IMR-90 (cell line): ENCODE measurements around the gene STARD3.

ENCODE experiments used
- BHLHE40 ChIP-seq: fragments of 150-350 bp; IDR thresholded peaks from 2 replicates; pipeline ENCODE4 v1.6.1; 2016; ENCODE audit warnings: mild to moderate bottlenecking, low read depth, low read length
- CEBPB ChIP-seq: IDR thresholded peaks from 2 replicates; pipeline ENCODE4 v1.6.1; 2012; ENCODE audit warnings: low read depth, low read length, improper control_type of control experiment
- CHD1 ChIP-seq: IDR thresholded peaks from 2 replicates; pipeline ENCODE4 v1.6.1; 2012; ENCODE audit warnings: low read depth, low read length, improper control_type of control experiment
- CTCF ChIP-seq: conservative IDR thresholded peaks from 2 replicates; pipeline ENCODE4 v1.5.1; 2012; ENCODE audit warnings: mild to moderate bottlenecking, low read depth, low read length, improper control_type of control experiment
- FOS ChIP-seq: fragments of 150-350 bp; IDR thresholded peaks from 2 replicates; pipeline ENCODE4 v1.6.1; 2016; ENCODE audit warnings: low read depth, low read length
- MAFK ChIP-seq: IDR thresholded peaks from 2 replicates; pipeline ENCODE4 v1.6.1; 2012; ENCODE audit warnings: low read depth, low read length, improper control_type of control experiment
- MXI1 ChIP-seq: IDR thresholded peaks from 2 replicates; pipeline ENCODE4 v1.6.1; 2012; ENCODE audit warnings: low read depth, mild to moderate bottlenecking, low read length, moderate library complexity, borderline replicate concordance
- POLR2A ChIP-seq: IDR thresholded peaks from 2 replicates; pipeline ENCODE4 v1.6.1; 2012; ENCODE audit warnings: mild to moderate bottlenecking, low read depth, low read length
- RAD21 ChIP-seq: IDR thresholded peaks from 2 replicates; pipeline ENCODE4 v1.6.1; 2012; ENCODE audit warnings: low read length, improper control_type of control experiment
- RCOR1 ChIP-seq: IDR thresholded peaks from 2 replicates; pipeline ENCODE4 v1.6.1; 2012; ENCODE audit warnings: mild to moderate bottlenecking, low read length, improper control_type of control experiment; ENCODE audit not compliant: insufficient replicate concordance
- RFX5 ChIP-seq: IDR thresholded peaks from 2 replicates; pipeline ENCODE4 v1.8.0; 2012; ENCODE audit warnings: low read depth, mild to moderate bottlenecking, low read length, moderate library complexity
- SMC3 ChIP-seq: fragments of 150-350 bp; IDR thresholded peaks from 2 replicates; pipeline ENCODE4 v1.6.1; 2016; ENCODE audit warnings: low read depth, mild to moderate bottlenecking, antibody characterized with exemption, low read length, moderate library complexity
- TF ChIP-seq, protein P1 (sequence below): fragments of 150-350 bp; IDR thresholded peaks from 2 replicates; pipeline ENCODE4 v1.6.1; 2017; ENCODE audit warnings: mild to moderate bottlenecking, antibody characterized with exemption, low read length, low read depth
- TF ChIP-seq, protein P2 (sequence below): fragments of 150-350 bp; IDR thresholded peaks from 2 replicates; pipeline ENCODE4 v1.6.1; 2016; ENCODE audit warnings: low read depth, mild to moderate bottlenecking, low read length, moderate library complexity, borderline replicate concordance

DNA sequence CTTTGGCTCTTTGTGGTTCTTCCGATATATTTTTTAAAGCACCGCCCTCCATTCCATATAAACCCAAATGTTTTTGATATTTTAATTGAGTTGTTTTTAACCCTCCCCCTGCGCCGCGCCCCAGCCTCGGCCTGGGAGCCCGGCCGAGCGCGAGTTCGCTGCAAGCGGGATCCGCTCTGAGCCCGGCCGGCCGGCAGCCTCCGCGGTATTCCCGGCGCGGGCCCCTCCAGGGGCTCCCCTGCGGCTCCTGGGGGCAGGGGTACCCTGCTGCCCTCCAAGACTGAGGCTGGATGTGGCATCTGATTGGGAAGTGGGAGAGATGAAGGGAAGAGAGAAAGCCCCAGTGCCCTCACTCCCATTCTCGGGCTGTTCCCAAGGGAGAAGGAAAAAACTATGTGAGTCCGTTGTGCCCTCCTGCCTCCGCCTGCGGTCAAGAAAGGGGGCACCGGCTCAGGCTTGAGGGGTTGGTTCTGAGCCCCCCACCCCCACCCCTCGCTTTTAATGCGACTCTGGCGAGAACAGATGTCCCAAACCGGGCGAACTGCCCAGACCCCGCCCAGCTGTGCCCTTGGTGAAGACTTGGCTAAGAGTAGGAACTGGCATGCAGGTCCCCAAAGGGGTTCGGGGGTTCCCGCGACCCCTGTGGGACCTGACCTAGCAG is 37.8 kb upstream of the STARD3 start:
- TF ChIP-seq POLR2A: no peak
- TF ChIP-seq MXI1: no peak
- TF ChIP-seq FOS: no peak
- TF ChIP-seq CTCF: no peak
- TF ChIP-seq RCOR1: no peak
- no peak for TF ChIP-seq BHLHE40
- TF ChIP-seq CEBPB: no peak
- TF ChIP-seq CHD1: no peak
- TF ChIP-seq MAFK: no peak
- TF ChIP-seq RAD21: no peak
- no peak for TF ChIP-seq RFX5
- TF ChIP-seq, protein P1, sequence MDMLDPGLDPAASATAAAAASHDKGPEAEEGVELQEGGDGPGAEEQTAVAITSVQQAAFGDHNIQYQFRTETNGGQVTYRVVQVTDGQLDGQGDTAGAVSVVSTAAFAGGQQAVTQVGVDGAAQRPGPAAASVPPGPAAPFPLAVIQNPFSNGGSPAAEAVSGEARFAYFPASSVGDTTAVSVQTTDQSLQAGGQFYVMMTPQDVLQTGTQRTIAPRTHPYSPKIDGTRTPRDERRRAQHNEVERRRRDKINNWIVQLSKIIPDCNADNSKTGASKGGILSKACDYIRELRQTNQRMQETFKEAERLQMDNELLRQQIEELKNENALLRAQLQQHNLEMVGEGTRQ: no peak
- TF ChIP-seq, protein P2, sequence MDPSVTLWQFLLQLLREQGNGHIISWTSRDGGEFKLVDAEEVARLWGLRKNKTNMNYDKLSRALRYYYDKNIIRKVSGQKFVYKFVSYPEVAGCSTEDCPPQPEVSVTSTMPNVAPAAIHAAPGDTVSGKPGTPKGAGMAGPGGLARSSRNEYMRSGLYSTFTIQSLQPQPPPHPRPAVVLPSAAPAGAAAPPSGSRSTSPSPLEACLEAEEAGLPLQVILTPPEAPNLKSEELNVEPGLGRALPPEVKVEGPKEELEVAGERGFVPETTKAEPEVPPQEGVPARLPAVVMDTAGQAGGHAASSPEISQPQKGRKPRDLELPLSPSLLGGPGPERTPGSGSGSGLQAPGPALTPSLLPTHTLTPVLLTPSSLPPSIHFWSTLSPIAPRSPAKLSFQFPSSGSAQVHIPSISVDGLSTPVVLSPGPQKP: no peak
- TF ChIP-seq SMC3: no peak
